Karpas-422 (cell line): Measurements from ENCODE around the gene TWIST2. TPM values are rescaled to one million over a fixed set of nuclear protein-coding genes. Genes with fewer than 3 reads are reported as not detected.
A peak's percentile ranks its signal among the peaks of the same experiment; 100 is the strongest.

Experiments used
- DNase-seq: peaks from one replicate; pipeline ENCODE4 v3.0.0-alpha.2; 2015
- H2AFZ ChIP-seq: fragments of 200-600 bp; sonication (generic); 2 replicates; pipeline ENCODE4 v1.6.1; 2014; ENCODE audit warnings: antibody characterized with exemption, low read length, mixed read lengths
- H3K27ac ChIP-seq: fragments of 200-600 bp; sonication (generic); 2 replicates; pipeline ENCODE4 v1.5.1; 2014; ENCODE audit warnings: mild to moderate bottlenecking, low read length, moderate library complexity
- H3K27me3 ChIP-seq: fragments of 200-600 bp; sonication (generic); 2 replicates; pipeline ENCODE4 v1.6.1; 2014; ENCODE audit warnings: low read length, mixed read lengths
- H3K36me3 ChIP-seq: fragments of 200-600 bp; sonication (generic); 2 replicates; pipeline ENCODE4 v1.6.1; 2014; ENCODE audit warnings: low read length, mixed read lengths; ENCODE audit not compliant: insufficient read depth
- H3K4me1 ChIP-seq: fragments of 200-600 bp; sonication (generic); 2 replicates; pipeline ENCODE4 v1.6.1; 2014; ENCODE audit warnings: mild to moderate bottlenecking, low read length, mixed read lengths
- H3K4me2 ChIP-seq: fragments of 200-600 bp; sonication (generic); 2 replicates; pipeline ENCODE4 v1.6.1; 2014; ENCODE audit warnings: low read length, low read depth, mild to moderate bottlenecking; ENCODE audit not compliant: poor library complexity, severe bottlenecking
- H3K4me3 ChIP-seq: fragments of 200-600 bp; sonication (generic); 2 replicates; pipeline ENCODE4 v1.5.1; 2014; ENCODE audit warnings: mild to moderate bottlenecking, antibody characterized with exemption, low read length, mixed read lengths
- H3K79me2 ChIP-seq: fragments of 200-600 bp; sonication (generic); 2 replicates; pipeline ENCODE4 v1.6.1; 2014; ENCODE audit warnings: mild to moderate bottlenecking, low read length, mixed read lengths
- H3K9ac ChIP-seq: fragments of 200-600 bp; sonication (generic); 2 replicates; pipeline ENCODE4 v1.6.0; 2014; ENCODE audit warnings: low read length
- H3K9me2 ChIP-seq: fragments of 200-600 bp; sonication (generic), shearing (Covaris generic); replicated peaks from 2 replicates; pipeline ENCODE4 v1.6.0; 2014; ENCODE audit warnings: mild to moderate bottlenecking, low read length, moderate library complexity; ENCODE audit not compliant: insufficient read depth
- H3K9me3 ChIP-seq: fragments of 300-700, 200-600 bp; sonication (generic); 2 replicates; pipeline ENCODE4 v1.6.1; 2014; ENCODE audit warnings: low read length, mixed read lengths
- H4K20me1 ChIP-seq: fragments of 200-600 bp; sonication (generic); 2 replicates; pipeline ENCODE4 v1.6.1; 2014; ENCODE audit warnings: mild to moderate bottlenecking, antibody characterized with exemption, low read length, low read depth; ENCODE audit not compliant: insufficient read depth
- total RNA-seq: library from RNA; depleted of rRNA; stranded (reverse); fragments of >200 nt; shearing (Covaris generic); gene quantifications from 2 replicates; pipeline ENCODE4 v1.2.3, GENCODE V29; 2014; ENCODE audit warnings: low replicate concordance

TWIST2 gene
- total RNA-seq, 1 experiment from 2014 or later: 0.67 TPM

GRCh38 chr2:238821944-238822670, 25.8 kb upstream of the TWIST2 start:
- H3K4me1 ChIP-seq: no peaks in the 10 kb centered on the region
- H3K27ac ChIP-seq: no peak overlapping the region
- no peaks in the 10 kb centered on the region for H3K36me3 ChIP-seq
- H3K4me3 ChIP-seq: no peak overlapping the region
- H3K9ac ChIP-seq: no peak overlapping the region
- no peak overlapping the region for H3K4me2 ChIP-seq
- H3K9me2 ChIP-seq: no peaks in the 10 kb centered on the region
- H2AFZ ChIP-seq: no peak overlapping the region
- no peak for DNase-seq
- H3K9me3 ChIP-seq: no peaks in the 10 kb centered on the region
- no peaks in the 10 kb centered on the region for H4K20me1 ChIP-seq
- H3K27me3 ChIP-seq: no peaks in the 10 kb centered on the region
- no peaks in the 10 kb centered on the region for H3K79me2 ChIP-seq

GRCh38 chr2:238822955-238823354, 24.9 kb upstream of the TWIST2 start:
- H3K9me2 ChIP-seq: no peaks in the 10 kb centered on the region
- no peak overlapping the region for H3K9ac ChIP-seq
- no peaks in the 10 kb centered on the region for H3K36me3 ChIP-seq
- no peaks in the 10 kb centered on the region for H4K20me1 ChIP-seq
- no peak overlapping the region for H3K27ac ChIP-seq
- no peaks in the 10 kb centered on the region for H3K27me3 ChIP-seq
- no peaks in the 10 kb centered on the region for H3K9me3 ChIP-seq
- H3K79me2 ChIP-seq: no peaks in the 10 kb centered on the region
- no peak overlapping the region for H2AFZ ChIP-seq
- no peaks in the 10 kb centered on the region for H3K4me1 ChIP-seq
- DNase-seq: no peak
- H3K4me2 ChIP-seq: no peak overlapping the region
- H3K4me3 ChIP-seq: no peak overlapping the region

- DNase-seq: no peak
- Histone ChIP-seq H3K9ac (no peak overlapping the region), H3K9me3 (no peaks in the 10 kb centered on the region), H3K27ac (no peak overlapping the region), H3K79me2 (no peaks in the 10 kb centered on the region), H3K36me3 (no peaks in the 10 kb centered on the region), H3K4me1 (no peaks in the 10 kb centered on the region), H3K4me2 (no peak overlapping the region), H4K20me1 (0 out of 2 replicates have a peak, but pooled peaks cover 4% of the 10 kb centered on the region), H2AFZ (no peak overlapping the region), H3K9me2 (no peaks in the 10 kb centered on the region), H3K4me3 (no peak overlapping the region), H3K27me3 (no peaks in the 10 kb centered on the region)
Measured at GRCh38 chr2:238831177-238831576, 16.7 kb upstream of the TWIST2 start.

GRCh38 chr2:238834982-238835381, 12.9 kb upstream of the TWIST2 start:
- Histone ChIP-seq H3K4me3 (no peak overlapping the region), H3K9ac (no peak overlapping the region), H3K9me2 (no peaks in the 10 kb centered on the region), H3K27me3 (no peaks in the 10 kb centered on the region), H3K4me1 (no peaks in the 10 kb centered on the region), H2AFZ (no peak overlapping the region), H3K4me2 (no peak overlapping the region), H3K36me3 (no peaks in the 10 kb centered on the region), H3K27ac (no peak overlapping the region), H3K79me2 (no peaks in the 10 kb centered on the region), H4K20me1 (0 out of 2 replicates have a peak, but pooled peaks cover 4% of the 10 kb centered on the region), H3K9me3 (no peaks in the 10 kb centered on the region)
- DNase-seq: no peak

GRCh38 chr2:238835726-238836301, 12.1 kb upstream of the TWIST2 start:
- no peak overlapping the region for H3K4me2 ChIP-seq
- no peaks in the 10 kb centered on the region for H3K9me2 ChIP-seq
- no peaks in the 10 kb centered on the region for H3K4me1 ChIP-seq
- no peak overlapping the region for H3K27ac ChIP-seq
- H3K36me3 ChIP-seq: no peaks in the 10 kb centered on the region
- peak; percentile 45 for DNase-seq
- 0 out of 2 replicates have a peak, but pooled peaks cover 4% of the 10 kb centered on the region for H4K20me1 ChIP-seq
- H3K9me3 ChIP-seq: no peaks in the 10 kb centered on the region
- no peaks in the 10 kb centered on the region for H3K27me3 ChIP-seq
- H3K79me2 ChIP-seq: no peaks in the 10 kb centered on the region
- no peak overlapping the region for H2AFZ ChIP-seq
- H3K9ac ChIP-seq: no peak overlapping the region
- no peak overlapping the region for H3K4me3 ChIP-seq

- Histone ChIP-seq H3K9me3 (no peaks in the 10 kb centered on the region), H4K20me1 (no peaks in the 10 kb centered on the region), H3K79me2 (no peaks in the 10 kb centered on the region), H3K4me3 (no peak overlapping the region), H3K36me3 (no peaks in the 10 kb centered on the region), H2AFZ (no peak overlapping the region), H3K9me2 (no peaks in the 10 kb centered on the region), H3K27me3 (no peaks in the 10 kb centered on the region), H3K4me1 (no peaks in the 10 kb centered on the region), H3K9ac (no peak overlapping the region), H3K4me2 (no peak overlapping the region), H3K27ac (no peak overlapping the region)
- DNase-seq: no peak
Measured at GRCh38 chr2:238838786-238839327, 9.0 kb upstream of the TWIST2 start.

- H2AFZ ChIP-seq: no peak overlapping the region
- no peaks in the 10 kb centered on the region for H3K36me3 ChIP-seq
- H3K27me3 ChIP-seq: no peaks in the 10 kb centered on the region
- no peak overlapping the region for H3K9ac ChIP-seq
- no peak for DNase-seq
- H3K79me2 ChIP-seq: no peaks in the 10 kb centered on the region
- H3K27ac ChIP-seq: no peak overlapping the region
- H3K4me1 ChIP-seq: no peaks in the 10 kb centered on the region
- no peaks in the 10 kb centered on the region for H4K20me1 ChIP-seq
- no peak overlapping the region for H3K4me2 ChIP-seq
- H3K9me2 ChIP-seq: no peaks in the 10 kb centered on the region
- no peaks in the 10 kb centered on the region for H3K9me3 ChIP-seq
- no peak overlapping the region for H3K4me3 ChIP-seq
Measured at GRCh38 chr2:238839428-238839827, 8.5 kb upstream of the TWIST2 start.

GRCh38 chr2:238841542-238842164, 6.2 kb upstream of the TWIST2 start:
- no peaks in the 10 kb centered on the region for H3K27me3 ChIP-seq
- no peak for DNase-seq
- no peaks in the 10 kb centered on the region for H3K4me1 ChIP-seq
- no peak overlapping the region for H3K9ac ChIP-seq
- H3K4me2 ChIP-seq: no peak overlapping the region
- no peaks in the 10 kb centered on the region for H3K9me2 ChIP-seq
- no peak overlapping the region for H2AFZ ChIP-seq
- no peaks in the 10 kb centered on the region for H3K9me3 ChIP-seq
- no peak overlapping the region for H3K4me3 ChIP-seq
- no peaks in the 10 kb centered on the region for H3K79me2 ChIP-seq
- H4K20me1 ChIP-seq: no peaks in the 10 kb centered on the region
- H3K36me3 ChIP-seq: no peaks in the 10 kb centered on the region
- no peak overlapping the region for H3K27ac ChIP-seq
